HG03442 (cell line): ENCODE data around the gene GCFC2.
A peak's percentile ranks its signal among the peaks of the same experiment; 100 is the strongest.
"Not testable (repeated sequence)": the region's sequence is repeated elsewhere in the genome, so short reads cannot be mapped to it uniquely, and the experiment has no call there.

ENCODE experiments used
- ATAC-seq: cut with Tn5 transposase; IDR thresholded peaks from one replicate; pipeline ENCODE4 v1.9.1; 2021; ENCODE audit warnings: mild to moderate bottlenecking, moderate library complexity; ENCODE audit not compliant: unreplicated experiment

Gene GCFC2

GRCh38 chr2:75710577-75711253, at the start of gene GCFC2:
GCFC2 (minus strand) TSS chr2:75710915; CDS start chr2:75710855, 60 bp downstream.
- ATAC-seq: peak; percentile 89

GRCh38 chr2:75752828-75753227, 42.1 kb upstream of the GCFC2 start:
- ATAC-seq: no peak

GRCh38 chr2:75751824-75752468, 41.2 kb upstream of the GCFC2 start:
- no peak for ATAC-seq

- peak; percentile 78 for ATAC-seq
Observed at GRCh38 chr2:75751360-75751759, 40.6 kb upstream of the GCFC2 start.

- no peak for ATAC-seq
Observed at GRCh38 chr2:75737961-75738360, 27.2 kb upstream of the GCFC2 start.

- ATAC-seq: no peak
Observed at GRCh38 chr2:75736276-75736675, 25.6 kb upstream of the GCFC2 start.

- no peak for ATAC-seq
Observed at GRCh38 chr2:75729861-75730260, 19.1 kb upstream of the GCFC2 start.

GRCh38 chr2:75728614-75729419, 18.1 kb upstream of the GCFC2 start:
- ATAC-seq: no peak

- ATAC-seq: no peak
Observed at GRCh38 chr2:75722687-75723086, 12.0 kb upstream of the GCFC2 start.

GRCh38 chr2:75720525-75720924, 9.8 kb upstream of the GCFC2 start:
- no peak for ATAC-seq

GRCh38 chr2:75719616-75720015, 8.9 kb upstream of the GCFC2 start:
- ATAC-seq: no peak

GRCh38 chr2:75716406-75716805, 5.7 kb upstream of the GCFC2 start:
- ATAC-seq: no peak

- ATAC-seq: not testable (repeated sequence)
Observed at GRCh38 chr2:75711590-75711989, 875 bp upstream of the GCFC2 start.

- ATAC-seq: no peak
Observed at GRCh38 chr2:75710220-75710576, 517 bp downstream of the GCFC2 start.

GRCh38 chr2:75709297-75709696, 1.4 kb downstream of the GCFC2 start:
- no peak for ATAC-seq

GRCh38 chr2:75707901-75708300, 2.8 kb downstream of the GCFC2 start:
- ATAC-seq: no peak

GRCh38 chr2:75705921-75706320, 4.8 kb downstream of the GCFC2 start:
- ATAC-seq: no peak

- ATAC-seq: no peak
Observed at GRCh38 chr2:75703589-75704287, 7.0 kb downstream of the GCFC2 start.

- no peak for ATAC-seq
Observed at GRCh38 chr2:75702593-75702992, 8.1 kb downstream of the GCFC2 start.

GRCh38 chr2:75698918-75699317, 11.8 kb downstream of the GCFC2 start:
- no peak for ATAC-seq

GRCh38 chr2:75688196-75688595, 22.5 kb downstream of the GCFC2 start:
- ATAC-seq: no peak
